CD4-positive, alpha-beta memory T cell (primary cell): ENCODE results near the gene RRAS2. TPM values are rescaled to one million over a fixed set of nuclear protein-coding genes. Genes with fewer than 3 reads are reported as not detected.
"Not testable (repeated sequence)": the region's sequence is repeated elsewhere in the genome, so short reads cannot be mapped to it uniquely, and the experiment has no call there.

Source experiments
- CTCF ChIA-PET: fragments of 350-600 bp; sonication (Branson Sonifier 250); formaldehyde crosslinking; loops from one replicate; lab custom pipeline; 2021; ENCODE audit warnings: inconsistent platforms; ENCODE audit not compliant: partially characterized antibody; lab: Charles Lee
- POLR2A ChIA-PET: fragments of 350-600 bp; sonication (Branson Sonifier 250); formaldehyde crosslinking; loops from one replicate; lab custom pipeline; 2021; ENCODE audit not compliant: partially characterized antibody; lab: Charles Lee
- DNase-seq, 5 donors: peaks; one replicate each; pipeline versions ENCODE4 v3.0.0 to v3.0.0-alpha.2; 2020 to 2022; ENCODE audit warnings: mixed read lengths in 1 of 5
- H3K27ac ChIP-seq: one replicate; pipeline ENCODE4 v1.7.0; 2013; ENCODE audit warnings: low read depth, low read length
- H3K27me3 ChIP-seq: 2 replicates; pipeline ENCODE4 v1.7.0; 2013; ENCODE audit warnings: mild to moderate bottlenecking, low read length, moderate library complexity; ENCODE audit not compliant: insufficient read depth
- H3K36me3 ChIP-seq: 2 replicates; pipeline ENCODE4 v1.7.0; 2013; ENCODE audit warnings: mild to moderate bottlenecking, low read length, moderate library complexity; ENCODE audit not compliant: insufficient read depth
- H3K4me1 ChIP-seq: 2 replicates; pipeline ENCODE4 v1.7.0; 2013; ENCODE audit warnings: mild to moderate bottlenecking, low read length, moderate library complexity; ENCODE audit not compliant: insufficient read depth
- H3K4me3 ChIP-seq, 2 donors: one replicate each; pipeline ENCODE4 v1.7.0; 2013; ENCODE audit warnings: low read length in 2 of 2, mild to moderate bottlenecking in 1 of 2
- H3K9me3 ChIP-seq, 2 donors: one replicate each; pipeline ENCODE4 v1.7.0; 2013; ENCODE audit warnings: low read length in 2 of 2, control low read depth in 1 of 2; ENCODE audit not compliant: control insufficient read depth in 1 of 2
- H3K27ac Mint-ChIP-seq, 7 donors: one replicate each; pipeline ENCODE4 v1.8.0; 2020 to 2021; ENCODE audit warnings: mixed read lengths in 7 of 7, mild to moderate bottlenecking in 6 of 7, inconsistent platforms in 3 of 7, moderate library complexity in 3 of 7
- H3K27me3 Mint-ChIP-seq, 2 donors: one replicate each; pipeline ENCODE4 v1.8.0; 2020 to 2021; ENCODE audit warnings: mixed read lengths in 2 of 2
- H3K36me3 Mint-ChIP-seq, 2 donors: one replicate each; pipeline ENCODE4 v1.8.0; 2020 to 2021; ENCODE audit warnings: mixed read lengths in 2 of 2, inconsistent platforms in 1 of 2, mild to moderate bottlenecking in 1 of 2
- H3K4me1 Mint-ChIP-seq, 4 donors: one replicate each; pipeline ENCODE4 v1.8.0; 2020 to 2021; ENCODE audit warnings: mixed read lengths in 4 of 4, mild to moderate bottlenecking in 1 of 4
- H3K4me3 Mint-ChIP-seq, 8 donors: one replicate each; pipeline ENCODE4 v1.8.0; 2020 to 2021; ENCODE audit warnings: mixed read lengths in 8 of 8, mild to moderate bottlenecking in 7 of 8, moderate library complexity in 6 of 8, inconsistent platforms in 3 of 8
- H3K9me3 Mint-ChIP-seq, 8 donors: one replicate each; pipeline ENCODE4 v1.8.0; 2020 to 2021; ENCODE audit warnings: mixed read lengths in 8 of 8, mild to moderate bottlenecking in 5 of 8, inconsistent platforms in 3 of 8, moderate library complexity in 1 of 8
- intact Hi-C: fragments of 100-400 bp; cut with micrococcal nuclease; formaldehyde crosslinking; loops from one replicate; pipeline ENCODE4 v1.15.1; 2023
- polyA plus RNA-seq, 2 donors: library from polyadenylated mRNA; unstranded; fragments of 300-500 nt; fragmentation: Illumina TruSeq; gene quantifications; one replicate each; pipeline ENCODE4 v1.2.3, GENCODE V29; 2021
- total RNA-seq, 2 experiments: library from RNA; stranded (reverse); gene quantifications; one replicate each; pipeline ENCODE4 v1.2.3, GENCODE V29; 2021

The RRAS2 gene
- 10 to 100 TPM; 11.4 to 11.8 TPM for total RNA-seq
- 10 to 100 TPM; 11.5 to 12.5 TPM for polyA plus RNA-seq

DNA sequence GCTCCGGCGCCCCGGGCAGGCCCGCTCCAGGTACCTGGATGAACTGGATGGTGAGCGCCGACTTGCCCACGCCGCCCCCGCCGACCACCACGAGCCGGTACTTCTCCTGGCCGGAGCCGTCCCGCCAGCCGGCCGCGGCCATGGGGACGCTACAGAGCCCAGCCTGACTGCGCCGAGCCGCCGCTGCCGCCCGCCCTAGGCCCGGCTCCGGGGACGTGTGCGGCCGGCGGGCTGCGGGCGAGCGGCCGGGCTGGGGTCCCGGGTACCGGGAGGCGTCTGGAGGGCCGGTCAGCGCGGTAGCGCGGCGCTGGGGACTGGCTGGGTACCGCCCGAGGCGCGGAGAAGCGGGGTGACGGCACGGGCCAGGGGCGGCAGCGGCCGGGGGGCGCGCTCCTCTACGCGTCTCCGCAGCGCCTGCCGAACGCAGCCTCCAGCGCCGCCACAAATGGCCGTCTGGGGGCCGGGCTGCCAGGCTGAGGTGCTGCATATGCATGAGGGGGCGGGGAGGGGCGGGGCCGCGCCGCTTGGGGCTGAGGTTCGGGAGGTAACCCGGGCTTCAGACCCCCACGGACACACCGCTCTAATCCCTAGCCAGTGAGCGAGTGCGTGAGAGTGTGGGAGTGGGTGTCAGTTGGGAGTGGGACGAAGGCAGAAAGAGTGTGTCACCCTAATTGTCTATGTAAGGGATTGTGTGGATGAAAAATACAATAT, at the start of gene RRAS2:
Gene RRAS2 (minus strand): TSS at position 455 of the 711 bp plus-strand sequence. CDS start 313 bp downstream, at position 142.
- Mint-ChIP-seq H3K36me3 (peaks cover 0 to 5% of the 10 kb centered on the region in 2 donors), H3K27me3 (no peaks in the 10 kb centered on the region), H3K4me3 (peak within 1 kb of the TSS; percentile 91 to 99 (median 97)), H3K9me3 (no peaks in the 10 kb centered on the region), H3K4me1 (peaks cover 24 to 37% (median 30%) of the 10 kb centered on the region in 4 donors), H3K27ac (peak within 1 kb of the TSS; percentile 79 to 98 (median 91))
- intact Hi-C loops: loop anchor here (2.0 to 10.0 kb wide), 5 partner anchors 22 to 894 kb away; partner anchors contain the start of genes BTBD10 and CYP2R1
- Histone ChIP-seq H3K9me3 (no peaks in the 10 kb centered on the region), H3K27me3 (no peaks in the 10 kb centered on the region), H3K36me3 (no peaks in the 10 kb centered on the region), H3K27ac (peak within 1 kb of the TSS; percentile 44), H3K4me3 (peak within 1 kb of the TSS; percentile 52 to 66), H3K4me1 (peaks cover 16% of the 10 kb centered on the region)
- ChIA-PET CTCF (no interaction called here), POLR2A (interaction anchor here (1.4 to 1.6 kb wide), 3 partner anchors 12 to 58 kb away, joined by 3 to 4 read pairs (median 4); no protein-coding TSS in a partner anchor)
- peak; percentile 70 to 79 (median 78) for DNase-seq

- H3K27me3 Mint-ChIP-seq: no peaks in the 10 kb centered on the region
- CTCF ChIA-PET: no interaction called here
These were observed 49.6 kb upstream of the RRAS2 start for GRCh38 chr11:14408612-14409011.

GRCh38 chr11:14406116-14406515, 47.1 kb upstream of the RRAS2 start:
- intact Hi-C loops, CTCF ChIA-PET, H3K9me3 ChIP-seq, H3K27me3 ChIP-seq, H3K27me3 Mint-ChIP-seq, H3K27ac Mint-ChIP-seq, H3K36me3 Mint-ChIP-seq, H3K4me3 ChIP-seq, H3K9me3 Mint-ChIP-seq, H3K27ac ChIP-seq, H3K4me3 Mint-ChIP-seq, DNase-seq, POLR2A ChIA-PET, H3K36me3 ChIP-seq, H3K4me1 ChIP-seq: not testable (repeated sequence)
- peaks cover 0 to 13% (median 8%) of the 10 kb centered on the region in 4 donors for H3K4me1 Mint-ChIP-seq

More at GRCh38 chr11:14408612-14409011, 49.6 kb upstream of the RRAS2 start:
- Mint-ChIP-seq H3K9me3 (no peaks in the 10 kb centered on the region), H3K4me1 (peaks cover 2 to 24% (median 10%) of the 10 kb centered on the region in 4 donors), H3K36me3 (no peaks in the 10 kb centered on the region), H3K27ac (no peak overlapping the region), H3K4me3 (no peak overlapping the region)
- no peak for DNase-seq
- H3K9me3 ChIP-seq: no peaks in the 10 kb centered on the region
- intact Hi-C loops: no loop called here
- H3K27me3 ChIP-seq: no peaks in the 10 kb centered on the region
- no peak overlapping the region for H3K4me3 ChIP-seq
- no peak overlapping the region for H3K27ac ChIP-seq
- peaks cover 7% of the 10 kb centered on the region for H3K4me1 ChIP-seq
- no peaks in the 10 kb centered on the region for H3K36me3 ChIP-seq
- POLR2A ChIA-PET: no interaction called here

DNA sequence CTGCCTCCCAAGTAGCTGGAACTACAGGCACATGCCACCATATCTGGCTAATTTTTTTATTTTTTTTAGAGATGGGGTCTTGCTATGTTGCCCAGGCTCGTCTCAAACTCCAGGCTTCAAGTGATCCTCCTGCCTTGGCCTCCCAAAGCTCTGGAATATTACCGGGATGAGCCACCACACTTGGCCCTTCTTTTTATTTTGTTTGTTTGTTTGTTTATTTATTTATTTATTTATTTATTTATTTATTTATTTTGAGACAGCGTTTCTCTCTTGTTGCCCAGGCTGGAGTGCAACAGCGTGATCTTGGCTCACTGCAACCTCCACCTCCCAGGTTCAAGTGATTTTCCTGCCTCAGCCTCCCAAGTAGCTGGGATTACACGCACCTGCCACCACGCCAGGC, 44.5 kb upstream of the RRAS2 start:
- H3K36me3 ChIP-seq, POLR2A ChIA-PET, DNase-seq, H3K4me3 ChIP-seq, H3K27ac ChIP-seq, H3K36me3 Mint-ChIP-seq, H3K27ac Mint-ChIP-seq, H3K9me3 ChIP-seq, intact Hi-C loops, CTCF ChIA-PET, H3K9me3 Mint-ChIP-seq, H3K4me1 ChIP-seq, H3K27me3 ChIP-seq, H3K4me1 Mint-ChIP-seq, H3K27me3 Mint-ChIP-seq, H3K4me3 Mint-ChIP-seq: not testable (repeated sequence)

DNA sequence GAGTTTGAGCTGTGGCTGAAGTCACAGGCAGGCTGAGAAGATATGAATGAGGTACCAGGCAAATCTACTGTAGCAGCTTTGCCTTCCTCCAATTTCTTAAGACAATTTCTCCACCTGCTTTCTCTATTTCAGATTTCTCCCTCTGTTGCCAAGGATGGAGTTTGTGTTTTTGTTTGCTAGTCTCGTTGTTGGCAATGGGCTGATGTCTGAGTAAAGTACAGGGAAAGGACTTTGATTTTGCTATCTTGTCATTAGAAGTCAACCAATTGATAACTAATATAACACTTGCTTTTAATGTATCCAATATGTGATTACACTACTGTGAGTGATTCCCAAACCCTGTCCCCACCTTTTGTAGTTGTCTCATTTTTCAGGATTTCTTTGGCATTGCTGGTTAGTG, 40.1 kb upstream of the RRAS2 start:
- Mint-ChIP-seq H3K4me3 (no peak overlapping the region), H3K36me3 (no peaks in the 10 kb centered on the region), H3K4me1 (peaks cover 0 to 2% (median under 1%) of the 10 kb centered on the region in 4 donors), H3K9me3 (no peaks in the 10 kb centered on the region), H3K27me3 (peaks cover 0 to 4% of the 10 kb centered on the region in 2 donors), H3K27ac (no peak overlapping the region)
- CTCF ChIA-PET: no interaction called here
- no peak for DNase-seq
- Histone ChIP-seq H3K9me3 (no peaks in the 10 kb centered on the region), H3K4me3 (no peak overlapping the region), H3K27me3 (no peaks in the 10 kb centered on the region), H3K36me3 (no peaks in the 10 kb centered on the region), H3K4me1 (peaks cover 2% of the 10 kb centered on the region), H3K27ac (no peak overlapping the region)
- POLR2A ChIA-PET: interaction anchor here (0.8 kb wide), 1 partner anchor 21 kb away, joined by 3 read pairs; no protein-coding TSS in a partner anchor
- intact Hi-C loops: no loop called here

GRCh38 chr11:14396273-14396672, 37.3 kb upstream of the RRAS2 start:
- Mint-ChIP-seq H3K27ac (peak overlapping the region in 1 of 7 donors; percentile 21), H3K36me3 (no peaks in the 10 kb centered on the region), H3K4me1 (peaks cover 3 to 7% (median 5%) of the 10 kb centered on the region in 4 donors), H3K27me3 (peaks cover 0 to 2% of the 10 kb centered on the region in 2 donors), H3K4me3 (no peak overlapping the region), H3K9me3 (no peaks in the 10 kb centered on the region)
- no peaks in the 10 kb centered on the region for H3K27me3 ChIP-seq
- no peaks in the 10 kb centered on the region for H3K36me3 ChIP-seq
- no peak overlapping the region for H3K27ac ChIP-seq
- no peaks in the 10 kb centered on the region for H3K9me3 ChIP-seq
- intact Hi-C loops: no loop called here
- H3K4me3 ChIP-seq: no peak overlapping the region
- CTCF ChIA-PET: no interaction called here
- no peak for DNase-seq
- POLR2A ChIA-PET: no interaction called here
- peaks cover 6% of the 10 kb centered on the region for H3K4me1 ChIP-seq

- Histone ChIP-seq H3K36me3 (no peaks in the 10 kb centered on the region), H3K27me3 (no peaks in the 10 kb centered on the region), H3K4me1 (peaks cover 6% of the 10 kb centered on the region), H3K27ac (no peak overlapping the region), H3K9me3 (no peaks in the 10 kb centered on the region), H3K4me3 (no peak overlapping the region)
- peak overlapping the region in 1 of 7 donors; percentile 24 for H3K27ac Mint-ChIP-seq
- POLR2A ChIA-PET: no interaction called here
- peaks cover 0 to 2% of the 10 kb centered on the region in 2 donors for H3K27me3 Mint-ChIP-seq
- no peaks in the 10 kb centered on the region for H3K36me3 Mint-ChIP-seq
- intact Hi-C loops: no loop called here
- CTCF ChIA-PET: no interaction called here
- no peak for DNase-seq
- H3K4me1 Mint-ChIP-seq: peaks cover 3 to 7% (median 5%) of the 10 kb centered on the region in 4 donors
- no peaks in the 10 kb centered on the region for H3K9me3 Mint-ChIP-seq
- H3K4me3 Mint-ChIP-seq: peak overlapping the region in 4 of 8 donors; percentile 18 to 51 (median 34)
These were observed 34.9 kb upstream of the RRAS2 start for GRCh38 chr11:14393889-14394288.
